Smooth muscle cell (in vitro differentiated cells): ENCODE data around the gene LIPE. TPM values are rescaled to one million over a fixed set of nuclear protein-coding genes. Genes with fewer than 3 reads are reported as not detected.

ENCODE experiments used
- DNase-seq: peaks from one replicate; lab custom pipeline; 2025; ENCODE audit not compliant: unreplicated experiment; lab: John Stamatoyannopoulos, UW
- H2AFZ ChIP-seq: fragments of 200-600 bp; sonication (generic); 2 replicates; pipeline ENCODE4 v1.6.0; 2016; ENCODE audit warnings: antibody characterized with exemption, low read depth, mild to moderate bottlenecking
- H3F3A ChIP-seq: fragments of 200-600 bp; sonication (generic); 2 replicates; pipeline ENCODE4 v1.6.0; 2017; ENCODE audit warnings: antibody characterized with exemption, low read depth
- H3K27ac ChIP-seq: fragments of 200-600 bp; sonication (generic); 2 replicates; pipeline ENCODE4 v1.5.1; 2016; ENCODE audit warnings: low read depth, mild to moderate bottlenecking
- H3K27me3 ChIP-seq: fragments of 200-600 bp; sonication (generic); 2 replicates; pipeline ENCODE4 v1.6.1; 2016; ENCODE audit warnings: low read depth, mild to moderate bottlenecking
- H3K36me3 ChIP-seq: fragments of 200-600 bp; sonication (generic); 2 replicates; pipeline ENCODE4 v1.5.1; 2016; ENCODE audit warnings: low read depth
- H3K4me1 ChIP-seq: fragments of 200-600 bp; sonication (generic); 2 replicates; pipeline ENCODE4 v1.5.1; 2016; ENCODE audit warnings: low read depth
- H3K4me2 ChIP-seq: fragments of 200-600 bp; sonication (generic); 2 replicates; pipeline ENCODE4 v1.6.0; 2016; ENCODE audit warnings: mild to moderate bottlenecking
- H3K4me3 ChIP-seq: fragments of 200-600 bp; sonication (generic); 2 replicates; pipeline ENCODE4 v1.5.1; 2016; ENCODE audit warnings: mild to moderate bottlenecking
- H3K79me2 ChIP-seq: fragments of 200-600 bp; sonication (generic); 2 replicates; pipeline ENCODE4 v1.6.0; 2016; ENCODE audit warnings: low read depth, mild to moderate bottlenecking
- H3K9ac ChIP-seq: fragments of 200-600 bp; sonication (generic); 2 replicates; pipeline ENCODE4 v1.6.0; 2016; ENCODE audit warnings: low read depth
- H3K9me3 ChIP-seq: fragments of 200-600 bp; sonication (generic); replicated peaks from 2 replicates; pipeline ENCODE4 v1.5.1; 2016; ENCODE audit warnings: low read depth
- H4K20me1 ChIP-seq: fragments of 200-600 bp; sonication (generic); 2 replicates; pipeline ENCODE4 v1.6.0; 2016; ENCODE audit warnings: low read depth
- CTCF ChIP-seq: fragments of 200-600 bp; sonication (generic); IDR thresholded peaks from 2 replicates; pipeline ENCODE4 v1.5.1; 2017; ENCODE audit warnings: borderline replicate concordance, mild to moderate bottlenecking, antibody characterized with exemption; ENCODE audit not compliant: insufficient read depth, poor library complexity, severe bottlenecking
- WGBS: methylation state at CpG from one replicate; pipeline ENCODE4 v1.1.7; 2016; ENCODE audit warnings: low lambda C conversion rate; 5-methylcytosine and 5-hydroxymethylcytosine counted together
- polyA plus RNA-seq: library from polyadenylated mRNA; unstranded; fragments of >200 nt; fragmentation: Nextera tagmentation; extraction: Ambion mirVana; gene quantifications from 2 replicates; pipeline ENCODE4 v1.2.1, GENCODE V29; 2016
- total RNA-seq: library from RNA; depleted of rRNA; stranded (reverse); fragments of >200 nt; gene quantifications from 2 replicates; pipeline ENCODE4 v1.2.3, GENCODE V29; 2014

LIPE gene
- total and polyA plus RNA-seq, 2 experiments from 2014 or later: 8.4 to 9.2 TPM

GRCh38 chr19:42362891-42363440 lies 64.2 kb downstream of the LIPE start:
- no peak for DNase-seq
- Histone ChIP-seq H3K4me3 (no peak overlapping the region), H3K4me2 (no peak overlapping the region), H3F3A (no peaks in the 10 kb centered on the region), H2AFZ (no peak overlapping the region), H3K36me3 (peaks cover 6% of the 10 kb centered on the region), H3K79me2 (no peaks in the 10 kb centered on the region), H3K27me3 (no peaks in the 10 kb centered on the region), H3K4me1 (no peaks in the 10 kb centered on the region), H3K9me3 (no peaks in the 10 kb centered on the region), H3K9ac (no peak overlapping the region), H3K27ac (no peak overlapping the region), H4K20me1 (no peaks in the 10 kb centered on the region)
- TF ChIP-seq CTCF: no peak
- WGBS: 96% methylated on average over 13 of the region's 13 CpGs

GRCh38 chr19:42362342-42362741 lies 64.8 kb downstream of the LIPE start:
- Histone ChIP-seq H4K20me1 (no peaks in the 10 kb centered on the region), H3K4me2 (no peak overlapping the region), H3F3A (no peaks in the 10 kb centered on the region), H3K9ac (no peak overlapping the region), H3K27ac (no peak overlapping the region), H3K4me3 (no peak overlapping the region), H3K79me2 (no peaks in the 10 kb centered on the region), H3K4me1 (no peaks in the 10 kb centered on the region), H3K9me3 (no peaks in the 10 kb centered on the region), H3K27me3 (no peaks in the 10 kb centered on the region), H2AFZ (no peak overlapping the region), H3K36me3 (peaks cover 6% of the 10 kb centered on the region)
- no peak for DNase-seq
- no peak for TF ChIP-seq CTCF
- 98% methylated on average over 14 of the region's 14 CpGs for WGBS

- no peak for TF ChIP-seq CTCF
- Histone ChIP-seq H3K4me3 (no peak overlapping the region), H3K4me1 (no peaks in the 10 kb centered on the region), H3K36me3 (peaks cover 6% of the 10 kb centered on the region), H3K9ac (no peak overlapping the region), H3K27ac (no peak overlapping the region), H4K20me1 (no peaks in the 10 kb centered on the region), H3K9me3 (no peaks in the 10 kb centered on the region), H3K4me2 (no peak overlapping the region), H3K79me2 (no peaks in the 10 kb centered on the region), H2AFZ (no peak overlapping the region), H3K27me3 (no peaks in the 10 kb centered on the region), H3F3A (no peaks in the 10 kb centered on the region)
- no peak for DNase-seq
- WGBS: 91% methylated on average over 4 of the region's 7 CpGs
Observed at GRCh38 chr19:42361545-42361910, 65.7 kb downstream of the LIPE start.
